GM19467 (cell line): ENCODE measurements around the gene CPHXL.

Experiments used
- ATAC-seq: cut with Tn5 transposase; IDR thresholded peaks from one replicate; pipeline ENCODE4 v1.9.1; 2021; ENCODE audit warnings: mild to moderate bottlenecking, moderate library complexity; ENCODE audit not compliant: unreplicated experiment

CPHXL gene

DNA sequence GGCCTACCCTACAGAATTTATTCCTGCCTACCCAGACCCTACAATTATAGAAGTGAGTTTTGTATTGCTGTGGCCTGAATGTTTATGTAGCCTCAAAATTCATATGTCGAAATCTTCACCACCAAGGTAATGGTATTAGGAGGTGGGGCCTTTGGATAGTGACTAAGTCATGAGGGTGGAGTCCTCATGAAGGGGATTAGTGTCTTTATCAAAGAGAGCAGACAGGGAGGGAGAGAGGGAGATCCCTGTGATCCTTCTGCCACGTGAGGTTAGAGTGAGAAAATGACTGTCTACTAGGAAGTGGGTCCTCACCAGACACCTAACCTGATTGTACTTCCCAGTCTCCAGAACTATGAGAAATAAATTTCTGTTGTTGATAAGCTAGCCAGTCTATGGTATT, 24.0 kb downstream of the CPHXL start:
- no peak for ATAC-seq

DNA sequence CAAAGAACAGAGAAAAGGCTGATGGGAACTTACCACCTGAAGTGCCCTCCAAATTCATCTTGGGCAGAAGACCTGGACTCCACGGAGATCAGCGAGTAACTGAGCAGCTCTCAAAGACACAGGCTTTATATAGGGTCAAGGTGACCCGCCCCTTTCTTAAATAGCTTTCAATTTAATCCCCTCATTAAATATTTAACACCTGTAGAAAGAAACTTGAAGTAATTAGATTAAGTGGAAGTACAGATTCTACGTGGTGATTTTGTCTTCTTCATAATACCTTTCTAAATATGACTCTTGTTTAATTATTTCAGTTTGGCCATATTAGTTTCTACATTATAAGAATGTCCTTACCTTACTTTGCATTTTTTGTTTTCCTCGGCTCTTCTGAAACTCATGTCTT, 24.9 kb downstream of the CPHXL start, which contains the start of gene DUXB:
DUXB (minus strand) TSS at position 101 of the 400 bp plus-strand sequence; CDS start at position 58, 43 bp downstream.
- ATAC-seq, result no peak

DNA sequence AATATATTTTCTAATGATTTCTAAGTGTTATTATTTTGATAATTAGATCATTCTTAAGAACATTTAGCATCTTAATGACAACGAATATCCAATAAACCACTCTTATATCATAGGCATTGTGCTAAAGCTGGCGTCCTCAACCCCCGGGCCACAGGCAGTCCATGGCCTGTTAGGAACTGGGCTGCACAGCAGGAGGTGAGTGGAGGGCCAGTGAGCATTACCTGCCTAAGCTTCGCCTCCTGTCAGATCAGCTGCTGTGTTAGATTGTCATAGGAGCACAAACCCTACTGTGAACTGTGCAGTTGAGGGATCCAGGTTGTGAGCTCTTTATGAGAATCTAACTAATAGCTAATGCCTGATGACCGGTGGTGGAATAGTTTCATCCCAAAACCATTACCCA, 28.7 kb downstream of the CPHXL start:
- ATAC-seq, result no peak

DNA sequence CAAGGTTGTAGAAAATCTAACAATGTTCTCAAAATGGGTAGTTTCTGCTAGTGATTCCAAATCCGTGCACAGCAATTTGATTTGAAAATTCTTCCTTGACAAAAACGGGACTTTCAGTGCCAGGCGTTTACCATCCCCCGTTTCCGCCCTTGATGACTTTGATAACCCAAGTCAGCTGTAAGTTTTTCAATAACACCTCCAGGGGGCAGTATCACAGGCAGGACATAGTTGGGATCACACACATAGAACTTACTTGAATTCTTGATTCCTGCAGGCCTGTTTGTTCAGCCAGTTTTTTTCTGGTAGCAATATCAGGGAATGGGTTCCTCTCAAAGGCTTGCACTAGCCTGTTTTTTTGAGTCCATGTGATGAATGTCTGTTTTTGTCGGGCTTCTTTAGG, 30.6 kb downstream of the CPHXL start:
- ATAC-seq, result no peak

DNA sequence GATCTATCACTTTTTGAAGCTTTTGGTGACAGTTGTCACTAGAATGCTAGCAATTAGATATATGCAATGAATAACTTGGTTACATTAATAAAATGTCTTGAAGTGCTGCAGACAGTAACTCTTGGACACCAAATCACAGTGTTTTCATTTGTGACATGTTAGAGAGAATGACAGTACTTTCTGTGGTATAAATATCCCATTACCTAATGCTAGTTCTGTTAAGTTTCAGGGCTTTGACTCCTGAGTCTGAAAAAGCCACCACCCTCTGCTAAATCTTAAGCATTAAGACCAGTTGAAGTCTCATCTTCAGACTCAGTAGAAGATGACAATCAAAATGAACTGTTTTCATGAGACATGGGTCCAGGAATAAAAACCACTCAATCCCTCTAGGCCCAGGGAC, 38.9 kb downstream of the CPHXL start:
- ATAC-seq, result no peak

DNA sequence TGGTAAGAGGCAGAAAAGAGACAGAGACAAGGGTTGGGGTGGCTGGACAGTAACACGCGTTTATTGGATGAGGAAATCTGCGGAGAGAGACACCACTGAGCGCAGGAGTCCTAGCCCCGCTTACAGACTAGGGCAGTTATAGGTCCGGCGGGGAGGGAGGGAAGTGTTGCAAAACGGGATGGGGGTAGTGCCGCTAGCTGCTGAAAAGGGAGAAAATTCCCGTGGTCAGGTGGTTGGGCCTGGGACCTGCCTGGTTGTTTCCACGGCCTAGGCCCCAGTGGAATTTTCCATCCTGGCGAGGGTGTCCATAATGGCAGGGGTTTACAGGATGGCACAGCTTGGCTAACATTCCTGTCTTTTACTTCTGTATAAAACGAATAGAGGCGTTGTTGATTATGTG, 44.0 kb downstream of the CPHXL start:
- ATAC-seq, result no peak

DNA sequence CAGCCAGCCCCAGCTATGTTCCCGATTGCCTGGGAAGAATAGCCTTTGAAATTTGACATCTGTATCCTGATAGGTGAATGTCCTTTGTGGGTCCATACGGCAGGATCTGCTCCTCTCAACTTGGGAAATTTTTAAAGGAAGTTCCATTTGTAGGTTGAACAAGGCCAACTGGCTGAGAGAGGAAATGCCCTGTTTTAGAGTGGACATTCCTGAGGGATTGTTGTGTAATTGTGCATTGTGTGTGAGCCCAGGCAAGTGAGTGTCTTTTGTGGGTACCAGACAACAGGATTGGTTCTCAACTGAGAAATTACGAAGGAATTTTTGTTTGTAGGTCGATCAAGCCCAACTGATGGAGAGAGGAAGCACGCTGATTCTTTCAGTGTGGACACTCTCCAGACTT, 46.9 kb downstream of the CPHXL start:
- no peak for ATAC-seq

DNA sequence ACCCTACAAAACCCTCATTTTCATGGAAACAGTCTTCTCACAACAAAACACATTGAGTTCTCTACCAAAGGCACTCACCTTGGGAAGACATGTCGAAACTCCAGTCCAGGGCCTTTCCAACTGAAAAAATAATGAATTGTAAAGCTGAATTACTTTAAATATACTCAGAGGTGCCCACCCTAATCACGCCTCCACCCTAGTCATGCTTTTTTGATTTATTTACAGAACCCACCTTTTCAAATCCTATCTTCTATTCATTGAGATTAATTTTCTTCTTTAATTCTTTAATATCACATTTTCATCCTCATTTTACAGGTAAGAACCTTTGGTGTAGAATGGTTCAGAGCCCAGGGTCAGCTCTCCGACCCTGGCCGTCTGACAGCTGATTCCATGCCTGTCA, 49.4 kb downstream of the CPHXL start, which contains the start of gene CPHXL2:
CPHXL2 (minus strand) TSS at position 101 of the 400 bp plus-strand sequence; CDS start at position 91, 10 bp downstream.
- no peak for ATAC-seq

DNA sequence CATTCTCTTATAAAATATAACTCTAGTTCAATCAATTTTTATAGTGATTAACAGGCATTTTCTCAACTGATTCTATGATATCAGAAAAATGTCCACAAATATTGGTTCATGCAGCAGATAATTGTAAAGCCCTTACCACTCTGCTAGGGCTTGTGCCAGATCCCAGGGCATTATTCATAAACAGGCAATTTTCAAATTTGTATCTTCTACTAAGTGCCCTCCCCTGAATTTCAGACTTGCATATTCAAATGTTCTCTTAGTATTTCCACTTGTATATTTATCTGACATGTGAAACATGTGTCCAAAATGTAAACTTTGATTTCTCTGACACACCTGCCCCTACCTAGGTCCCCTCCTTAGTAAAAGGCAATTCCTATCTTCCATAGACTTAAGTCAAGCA, 58.8 kb downstream of the CPHXL start:
- no peak for ATAC-seq
